RWPE2 (cell line): ENCODE measurements around the gene DRD3.

Experiments
- ATAC-seq: fragments of 200-7000 bp; cut with Tn5 transposase; 3 replicates; pipeline ENCODE4 v1.9.1; 2021; ENCODE audit warnings: low read depth
- DNase-seq: peaks from one replicate; pipeline ENCODE4 v3.0.0-alpha.2; 2020; ENCODE audit warnings: low spot score
- H3K27ac ChIP-seq: fragments of 450-650 bp; 2 replicates; pipeline ENCODE4 v1.5.1; 2017; ENCODE audit warnings: mild to moderate bottlenecking; ENCODE audit not compliant: poor library complexity, severe bottlenecking
- H3K27me3 ChIP-seq: fragments of 250-450 bp; sonication (Bioruptor Pico); 2 replicates; pipeline ENCODE4 v1.5.1; 2021; ENCODE audit warnings: mild to moderate bottlenecking, moderate library complexity; ENCODE audit not compliant: insufficient read depth, poor library complexity, severe bottlenecking
- H3K36me3 ChIP-seq: fragments of 250-450 bp; sonication (Bioruptor Pico); 2 replicates; pipeline ENCODE4 v1.5.1; 2020; ENCODE audit warnings: low read depth, mild to moderate bottlenecking, moderate library complexity
- H3K4me1 ChIP-seq: fragments of 250-450 bp; sonication (Bioruptor Pico); 2 replicates; pipeline ENCODE4 v1.5.1; 2021; ENCODE audit warnings: mild to moderate bottlenecking, moderate library complexity; ENCODE audit not compliant: insufficient read depth, poor library complexity, severe bottlenecking
- H3K4me3 ChIP-seq: fragments of 250-450 bp; sonication (Bioruptor Pico); 2 replicates; pipeline ENCODE4 v1.5.1; 2021; ENCODE audit warnings: mild to moderate bottlenecking, moderate library complexity; ENCODE audit not compliant: severe bottlenecking
- H3K9me3 ChIP-seq: fragments of 250-450 bp; sonication (Bioruptor Pico); 2 replicates; pipeline ENCODE4 v1.5.1; 2021; ENCODE audit warnings: mild to moderate bottlenecking, moderate library complexity; ENCODE audit not compliant: severe bottlenecking
- CTCF ChIP-seq: fragments of 450-650 bp; IDR thresholded peaks from one replicate; pipeline ENCODE4 v1.5.1; 2017; ENCODE audit warnings: mild to moderate bottlenecking, moderate library complexity; ENCODE audit not compliant: poor library complexity, severe bottlenecking

DRD3 gene

GRCh38 chr3:114092151-114093015 lies 86.5 kb downstream of the DRD3 start:
- TF ChIP-seq CTCF: no peak
- no peaks in the 10 kb centered on the region for H3K27me3 ChIP-seq

GRCh38 chr3:114089675-114090074 lies 89.2 kb downstream of the DRD3 start:
- ATAC-seq (no peak), DNase-seq (no peak)
- Histone ChIP-seq H3K36me3 (peaks cover 25% of the 10 kb centered on the region), H3K27ac (no peak overlapping the region), H3K27me3 (no peaks in the 10 kb centered on the region), H3K9me3 (no peaks in the 10 kb centered on the region), H3K4me3 (no peak overlapping the region), H3K4me1 (no peaks in the 10 kb centered on the region)
- TF ChIP-seq CTCF: no peak

More at GRCh38 chr3:114092151-114093015, 86.5 kb downstream of the DRD3 start:
- Histone ChIP-seq H3K36me3 (peaks cover 5% of the 10 kb centered on the region), H3K4me3 (no peak overlapping the region), H3K9me3 (no peaks in the 10 kb centered on the region), H3K27ac (no peak overlapping the region), H3K4me1 (no peaks in the 10 kb centered on the region)
- ATAC-seq: 0 out of 3 replicates have a peak, but pooled peaks have one; percentile 37
- DNase-seq: no peak

GRCh38 chr3:114086356-114086755 lies 92.5 kb downstream of the DRD3 start:
- Histone ChIP-seq H3K4me3 (no peak overlapping the region), H3K4me1 (no peaks in the 10 kb centered on the region), H3K27ac (no peak overlapping the region), H3K27me3 (no peaks in the 10 kb centered on the region), H3K36me3 (peaks cover 49% of the 10 kb centered on the region), H3K9me3 (no peaks in the 10 kb centered on the region)
- TF ChIP-seq CTCF: no peak
- ATAC-seq: no peak
- no peak for DNase-seq

- Histone ChIP-seq H3K27me3 (no peaks in the 10 kb centered on the region), H3K36me3 (peaks cover 82% of the 10 kb centered on the region)
- no peak for DNase-seq
Observed at GRCh38 chr3:114083112-114083511, 95.7 kb downstream of the DRD3 start.

More at GRCh38 chr3:114083112-114083511, 95.7 kb downstream of the DRD3 start:
- Histone ChIP-seq H3K27ac (no peak overlapping the region), H3K4me3 (no peak overlapping the region), H3K4me1 (no peaks in the 10 kb centered on the region), H3K9me3 (no peaks in the 10 kb centered on the region)
- TF ChIP-seq CTCF: no peak
- no peak for ATAC-seq
